Measurements from ENCODE around the gene PTGIS.
"Not testable (repeated sequence)": the region's sequence is repeated elsewhere in the genome, so short reads cannot be mapped to it uniquely, and the experiment has no call there.

The PTGIS gene

GRCh38 chr20:49571553-49571835 is 3.6 kb upstream of the PTGIS start:
- TF ChIP-seq CTCF (conservative IDR thresholded peaks at IDR 0.05) (no peak), ZFX (IDR thresholded peaks at IDR 0.05) (no peak)
- no peak overlapping the region for H3K27ac ChIP-seq

- TF ChIP-seq CTCF (conservative IDR thresholded peaks at IDR 0.05): no peak
- no peak for TF ChIP-seq ZFX (IDR thresholded peaks at IDR 0.05)
- H3K27ac ChIP-seq: no peak overlapping the region
Measured at GRCh38 chr20:49570828-49571552, 3.1 kb upstream of the PTGIS start.

GRCh38 chr20:49570161-49570827 is 2.4 kb upstream of the PTGIS start:
- H3K27ac ChIP-seq: no peak overlapping the region
- TF ChIP-seq ZFX (IDR thresholded peaks at IDR 0.05) (no peak), CTCF (conservative IDR thresholded peaks at IDR 0.05) (no peak)

GRCh38 chr20:49569411-49570115 is 1.6 kb upstream of the PTGIS start:
- no peak for TF ChIP-seq CTCF (conservative IDR thresholded peaks at IDR 0.05)
- TF ChIP-seq ZFX (IDR thresholded peaks at IDR 0.05): no peak

GRCh38 chr20:49568278-49569151 is 578 bp upstream of the PTGIS start:
- no peak for TF ChIP-seq CTCF (conservative IDR thresholded peaks at IDR 0.05)
- no peak for TF ChIP-seq ZFX (IDR thresholded peaks at IDR 0.05)
- no peak overlapping the region for H3K27ac ChIP-seq

More at GRCh38 chr20:49569411-49570115, 1.6 kb upstream of the PTGIS start:
- H3K27ac ChIP-seq: no peak overlapping the region

GRCh38 chr20:49566401-49567364 is 1.3 kb downstream of the PTGIS start:
- TF ChIP-seq CTCF (conservative IDR thresholded peaks at IDR 0.05): no peak
- TF ChIP-seq ZFX (IDR thresholded peaks at IDR 0.05): no peak
- no peak overlapping the region for H3K27ac ChIP-seq

- not testable (repeated sequence) for H3K27ac ChIP-seq
Measured at GRCh38 chr20:49564991-49565390, 2.9 kb downstream of the PTGIS start.

All from C4-2B (cell line).